Esophagus muscularis mucosa (tissue), 3 donors: ENCODE measurements around the gene LACTB.

Experiments used
- CTCF ChIP-seq, 3 experiments: fragments of 200-600 bp in 2 of 3; fragments of 450-650 bp in 1 of 3; sonication (generic) in 2 of 3; IDR thresholded peaks; one replicate each; pipeline ENCODE4 v1.5.1; 2017 to 2019; ENCODE audit warnings: antibody characterized with exemption in 3 of 3, mild to moderate bottlenecking in 2 of 3, moderate library complexity in 1 of 3
- POLR2AphosphoS5 ChIP-seq, 2 donors: sonication (generic); formaldehyde crosslinking; IDR thresholded peaks; one replicate each; pipeline ENCODE4 v1.6.1; 2017; ENCODE audit warnings: antibody characterized with exemption in 2 of 2

- TF ChIP-seq CTCF (IDR thresholded peaks at IDR 0.05) = no peak
- TF ChIP-seq POLR2AphosphoS5 (IDR thresholded peaks at IDR 0.05) = no peak
Measured at GRCh38 chr15:63140936-63141335, 19.3 kb downstream of the LACTB start.
